Mucosa of descending colon (tissue), 3 donors: ENCODE data around the gene DOP1B. TPM values are rescaled to one million over a fixed set of nuclear protein-coding genes. Genes with fewer than 3 reads are reported as not detected.
A peak's percentile ranks its signal among the peaks of the same experiment; 100 is the strongest.

Experiments
- ATAC-seq: fragments of 200-7000 bp; cut with Tn5 transposase; one replicate; pipeline ENCODE4 v1.9.1; 2020; ENCODE audit warnings: mild to moderate bottlenecking, moderate library complexity
- DNase-seq, 3 donors: peaks; one replicate each; pipeline ENCODE4 v3.0.0-alpha.2; 2020
- H3K36me3 ChIP-seq: fragments of 200-600 bp; one replicate; pipeline ENCODE4 v1.8.0; 2021; ENCODE audit warnings: low read depth, mild to moderate bottlenecking
- H3K4me1 ChIP-seq: fragments of 200-600 bp; one replicate; pipeline ENCODE4 v1.8.0; 2021; ENCODE audit warnings: low read depth, mild to moderate bottlenecking
- H3K4me3 ChIP-seq: fragments of 200-600 bp; one replicate; pipeline ENCODE4 v1.8.0; 2021; ENCODE audit warnings: mild to moderate bottlenecking
- H3K9me3 ChIP-seq: fragments of 200-600 bp; one replicate; pipeline ENCODE4 v1.8.0; 2021; ENCODE audit warnings: mild to moderate bottlenecking
- CTCF ChIP-seq: fragments of 200-600 bp; IDR thresholded peaks from one replicate; pipeline ENCODE4 v1.8.0; 2022; ENCODE audit warnings: antibody characterized with exemption, mild to moderate bottlenecking
- intact Hi-C, 2 donors: fragments of 100-400 bp; cut with DNase I in 1 of 2; cut with micrococcal nuclease in 1 of 2; formaldehyde crosslinking; loops; one replicate each; pipeline versions ENCODE4 v1.11.0 to v1.11.1; 2022; cut with DNase I, micrococcal nuclease
- total RNA-seq, 3 donors: library from RNA; stranded (reverse); fragmentation: NEBNext Ultra II Directional in 2 of 3; extraction: Animal tissue kit (Norgen Biotek cat#: 25700) in 2 of 3; gene quantifications; one replicate each; pipeline versions ENCODE4 v1.2.1 to v1.2.4, GENCODE V29; 2021 to 2023
- donor health status: DM: no; HTN: no; CAD: no; lungs with moderate emphysema.
- donor health status: DM: no; HTN: no; CAD: no.
- donor health status: DM: no; HTN: yes; CAD: no.

Gene DOP1B
- total RNA-seq, 3 donors from 2014 or later = 40.4 to 87.3 (median 73.1) TPM

GRCh38 chr21:36165356-36165755 is 8.7 kb downstream of the DOP1B start:
- Histone ChIP-seq H3K4me1 (peaks cover 30% of the 10 kb centered on the region), H3K4me3 (no peak overlapping the region), H3K36me3 (no peaks in the 10 kb centered on the region), H3K9me3 (no peaks in the 10 kb centered on the region)
- TF ChIP-seq CTCF = no peak
- ATAC-seq (no peak), DNase-seq (peak in 2 of 3 donors; percentile 27 to 41)
- intact Hi-C loops = no loop called here

- Histone ChIP-seq H3K36me3 (no peaks in the 10 kb centered on the region), H3K9me3 (no peaks in the 10 kb centered on the region), H3K4me3 (no peak overlapping the region), H3K4me1 (peaks cover 27% of the 10 kb centered on the region)
- DNase-seq = peak; percentile 46 to 52 (median 51)
- ATAC-seq = peak; percentile 60
- TF ChIP-seq CTCF = no peak
- intact Hi-C loops = no loop called here
Observed at GRCh38 chr21:36166705-36167104, 10.1 kb downstream of the DOP1B start.

GRCh38 chr21:36167541-36167940 is 10.9 kb downstream of the DOP1B start:
- no peak for ATAC-seq
- intact Hi-C loops = no loop called here

GRCh38 chr21:36169470-36170128 is 13.0 kb downstream of the DOP1B start:
- TF ChIP-seq CTCF = no peak
- peaks cover 10% of the 10 kb centered on the region for H3K4me1 ChIP-seq
- H3K9me3 ChIP-seq = no peaks in the 10 kb centered on the region
- no peak overlapping the region for H3K4me3 ChIP-seq
- intact Hi-C loops = no loop called here
- H3K36me3 ChIP-seq = no peaks in the 10 kb centered on the region
- DNase-seq = peak in 1 of 3 donors; percentile 36
- ATAC-seq = no peak

More at GRCh38 chr21:36167541-36167940, 10.9 kb downstream of the DOP1B start:
- Histone ChIP-seq H3K9me3 (no peaks in the 10 kb centered on the region), H3K4me3 (no peak overlapping the region), H3K4me1 (peaks cover 27% of the 10 kb centered on the region), H3K36me3 (no peaks in the 10 kb centered on the region)
- TF ChIP-seq CTCF = no peak
- DNase-seq = peak in 1 of 3 donors; percentile 1

- no peak for ATAC-seq
- intact Hi-C loops = no loop called here
Observed at GRCh38 chr21:36170823-36171222, 14.2 kb downstream of the DOP1B start.

More at GRCh38 chr21:36170823-36171222, 14.2 kb downstream of the DOP1B start:
- no peak for TF ChIP-seq CTCF
- DNase-seq = no peak
- H3K9me3 ChIP-seq = no peaks in the 10 kb centered on the region
- no peaks in the 10 kb centered on the region for H3K36me3 ChIP-seq
- H3K4me1 ChIP-seq = no peaks in the 10 kb centered on the region
- no peak overlapping the region for H3K4me3 ChIP-seq
